GM21786 (cell line): ENCODE results near the gene EML3.
"Not testable (repeated sequence)": the region's sequence is repeated elsewhere in the genome, so short reads cannot be mapped to it uniquely, and the experiment has no call there.

ENCODE experiments used
- ATAC-seq: cut with Tn5 transposase; IDR thresholded peaks from one replicate; pipeline ENCODE4 v1.9.1; 2021; ENCODE audit not compliant: unreplicated experiment

EML3 gene

GRCh38 chr11:62573006-62573591, 39.5 kb downstream of the EML3 start:
- ATAC-seq, result no peak

GRCh38 chr11:62572431-62572830, 40.1 kb downstream of the EML3 start:
- no peak for ATAC-seq

- ATAC-seq, result not testable (repeated sequence)
Observed at GRCh38 chr11:62571493-62571892, 41.1 kb downstream of the EML3 start.

- not testable (repeated sequence) for ATAC-seq
Observed at GRCh38 chr11:62570903-62571302, 41.7 kb downstream of the EML3 start.

GRCh38 chr11:62569611-62570010, 43.0 kb downstream of the EML3 start:
- no peak for ATAC-seq

- no peak for ATAC-seq
Observed at GRCh38 chr11:62567018-62567633, 45.4 kb downstream of the EML3 start.

GRCh38 chr11:62566247-62566646, 46.3 kb downstream of the EML3 start:
- no peak for ATAC-seq

- no peak for ATAC-seq
Observed at GRCh38 chr11:62565100-62565802, 47.3 kb downstream of the EML3 start.

GRCh38 chr11:62561677-62562230, 50.8 kb downstream of the EML3 start:
- ATAC-seq, result not testable (repeated sequence)

GRCh38 chr11:62560566-62561103, 51.9 kb downstream of the EML3 start:
- no peak for ATAC-seq

- not testable (repeated sequence) for ATAC-seq
Observed at GRCh38 chr11:62559626-62560025, 52.9 kb downstream of the EML3 start.

GRCh38 chr11:62559204-62559603, 53.4 kb downstream of the EML3 start:
- no peak for ATAC-seq

- no peak for ATAC-seq
Observed at GRCh38 chr11:62558669-62559068, 53.9 kb downstream of the EML3 start.

GRCh38 chr11:62556875-62557631, 55.5 kb downstream of the EML3 start:
- ATAC-seq, result no peak

- ATAC-seq, result peak; percentile 39
Observed at GRCh38 chr11:62556108-62556874, 56.3 kb downstream of the EML3 start.

GRCh38 chr11:62555464-62556107, 57.0 kb downstream of the EML3 start:
- ATAC-seq, result peak; percentile 40

GRCh38 chr11:62554387-62555167, 58.0 kb downstream of the EML3 start:
- no peak for ATAC-seq

GRCh38 chr11:62553839-62554361, 58.7 kb downstream of the EML3 start:
- no peak for ATAC-seq
